Measurements from ENCODE around the gene TSC22D2. TPM values are rescaled to one million over a fixed set of nuclear protein-coding genes. Genes with fewer than 3 reads are reported as not detected.

The TSC22D2 gene
- total RNA-seq, 1 donor from 2014 or later: 37.9 TPM

DNA sequence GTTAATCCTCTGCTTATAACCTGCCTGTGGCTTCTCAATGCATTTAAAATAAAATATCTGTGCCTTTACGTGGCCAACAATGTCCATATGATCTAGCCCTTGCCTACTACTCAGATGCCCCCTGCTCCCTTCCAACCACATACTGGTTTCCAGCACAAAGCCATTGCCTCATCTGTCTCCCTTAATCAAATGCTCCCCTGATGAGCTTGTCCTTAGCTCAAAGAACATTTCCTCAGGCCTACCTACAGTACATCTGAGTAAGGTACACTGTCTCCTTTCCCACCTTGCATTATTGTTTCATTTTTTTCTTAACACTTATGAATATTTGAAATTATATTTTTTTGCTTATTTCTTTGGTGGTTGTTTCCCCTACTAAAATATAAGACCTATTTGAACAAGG lies 5.9 kb upstream of the TSC22D2 start:
- DNase-seq (ENCODE audit: low read depth, low spot score): no peak
- Mint-ChIP-seq H3K27ac (ENCODE audit: unreplicated experiment) (no peak overlapping the region), H3K4me1 (peaks cover 5% of the 10 kb centered on the region), H3K4me3 (no peak overlapping the region), H3K27me3 (ENCODE audit: low read depth) (no peaks in the 10 kb centered on the region), H3K36me3 (ENCODE audit: low read depth) (no peaks in the 10 kb centered on the region), H3K9me3 (no peaks in the 10 kb centered on the region)
- no peak for TF ChIP-seq CTCF (conservative IDR thresholded peaks at IDR 0.05)

DNA sequence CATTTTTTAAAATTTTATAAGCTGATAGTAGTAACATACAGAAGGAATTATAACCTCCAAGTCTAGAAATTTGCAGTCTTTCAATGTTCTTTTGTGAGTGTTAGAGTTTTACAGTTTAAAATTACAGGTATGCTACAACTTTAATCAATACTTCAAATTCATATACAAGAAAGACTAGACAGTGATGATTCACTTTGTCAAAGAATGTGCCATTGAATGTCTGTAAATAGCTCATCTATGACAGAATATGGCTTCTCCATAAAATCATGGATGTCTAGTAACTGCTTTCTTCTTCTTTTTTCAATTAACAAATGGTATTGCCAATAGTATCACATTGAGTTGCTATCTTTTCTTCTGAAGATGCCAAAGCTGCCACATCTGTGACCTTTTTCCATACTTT lies 4.1 kb upstream of the TSC22D2 start:
- H3K27me3 Mint-ChIP-seq (ENCODE audit: low read depth): no peaks in the 10 kb centered on the region
- TF ChIP-seq CTCF (conservative IDR thresholded peaks at IDR 0.05): no peak
- H3K27ac Mint-ChIP-seq (ENCODE audit: unreplicated experiment): no peak overlapping the region
- H3K4me3 Mint-ChIP-seq: peak overlapping the region; percentile 50
- H3K9me3 Mint-ChIP-seq: no peaks in the 10 kb centered on the region
- H3K4me1 Mint-ChIP-seq: peaks cover 13% of the 10 kb centered on the region
- no peaks in the 10 kb centered on the region for H3K36me3 Mint-ChIP-seq (ENCODE audit: low read depth)
- DNase-seq (ENCODE audit: low read depth, low spot score): no peak

DNA sequence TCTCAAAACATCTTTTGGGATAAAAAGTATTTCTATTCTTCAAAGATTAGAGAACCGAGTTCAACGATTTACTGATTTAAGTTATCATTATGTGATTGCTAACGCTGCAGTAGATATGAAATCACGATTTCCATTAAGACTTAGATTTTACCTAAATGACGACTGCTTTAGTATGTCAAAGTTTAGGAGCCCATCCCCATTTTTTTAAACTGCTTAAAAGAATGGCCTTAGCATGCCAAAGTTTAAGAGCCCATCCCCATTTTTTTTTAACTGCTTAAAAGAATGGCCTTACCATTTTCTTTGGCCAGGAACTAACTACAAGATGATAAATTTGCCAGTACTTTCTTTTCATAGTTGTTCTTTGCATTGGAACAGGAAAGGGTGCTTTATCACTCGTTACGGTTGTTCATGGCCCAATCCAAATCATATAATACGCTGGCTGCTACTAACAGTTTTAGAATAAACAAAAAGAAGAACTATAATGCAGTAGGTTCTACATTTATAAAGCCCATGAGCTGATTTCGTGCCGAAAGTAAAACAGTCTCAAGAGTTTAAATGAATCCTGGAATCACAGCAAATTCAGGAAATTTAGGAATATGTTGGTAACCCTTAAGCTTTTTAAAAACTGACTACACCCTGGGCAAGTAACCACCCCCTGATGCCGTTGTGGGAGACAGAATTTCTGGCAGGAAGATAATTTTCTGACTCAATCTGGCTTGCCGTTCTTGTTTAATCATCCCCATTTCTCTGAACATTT lies 869 bp upstream of the TSC22D2 start:
- no peaks in the 10 kb centered on the region for H3K9me3 Mint-ChIP-seq
- no peak for DNase-seq (ENCODE audit: low read depth, low spot score)
- peak overlapping the region; percentile 90 for H3K4me3 Mint-ChIP-seq
- H3K27ac Mint-ChIP-seq (ENCODE audit: unreplicated experiment): peak overlapping the region; percentile 97
- no peak for TF ChIP-seq CTCF (conservative IDR thresholded peaks at IDR 0.05)
- H3K27me3 Mint-ChIP-seq (ENCODE audit: low read depth): no peaks in the 10 kb centered on the region
- H3K4me1 Mint-ChIP-seq: peaks cover 22% of the 10 kb centered on the region
- H3K36me3 Mint-ChIP-seq (ENCODE audit: low read depth): no peaks in the 10 kb centered on the region

DNA sequence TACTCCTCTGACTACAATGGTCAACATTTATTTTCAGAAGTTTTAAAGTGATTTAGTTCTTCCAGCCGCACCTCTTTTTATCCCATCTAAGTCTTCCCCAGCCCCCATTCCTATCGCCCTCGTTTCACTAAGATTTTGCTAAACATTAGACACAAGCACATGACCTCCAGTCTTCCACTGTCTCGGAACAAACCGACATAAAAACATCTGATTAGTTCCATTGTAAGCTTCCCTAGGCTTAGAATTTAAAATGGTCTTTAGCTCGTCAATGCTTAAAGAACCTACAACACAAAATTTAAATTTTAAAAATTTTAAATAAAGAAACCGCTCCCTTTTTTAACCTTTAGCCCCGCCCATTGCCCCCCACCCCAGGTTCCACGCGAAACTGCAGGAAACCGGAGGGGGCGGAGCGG lies 284 bp upstream of the TSC22D2 start:
- Mint-ChIP-seq H3K27me3 (ENCODE audit: low read depth) (no peaks in the 10 kb centered on the region), H3K9me3 (no peaks in the 10 kb centered on the region), H3K4me3 (peak overlapping the region; percentile 90), H3K27ac (ENCODE audit: unreplicated experiment) (peak overlapping the region; percentile 97), H3K36me3 (ENCODE audit: low read depth) (no peaks in the 10 kb centered on the region), H3K4me1 (peaks cover 28% of the 10 kb centered on the region)
- TF ChIP-seq CTCF (conservative IDR thresholded peaks at IDR 0.05): no peak
- DNase-seq (ENCODE audit: low read depth, low spot score): no peak

DNA sequence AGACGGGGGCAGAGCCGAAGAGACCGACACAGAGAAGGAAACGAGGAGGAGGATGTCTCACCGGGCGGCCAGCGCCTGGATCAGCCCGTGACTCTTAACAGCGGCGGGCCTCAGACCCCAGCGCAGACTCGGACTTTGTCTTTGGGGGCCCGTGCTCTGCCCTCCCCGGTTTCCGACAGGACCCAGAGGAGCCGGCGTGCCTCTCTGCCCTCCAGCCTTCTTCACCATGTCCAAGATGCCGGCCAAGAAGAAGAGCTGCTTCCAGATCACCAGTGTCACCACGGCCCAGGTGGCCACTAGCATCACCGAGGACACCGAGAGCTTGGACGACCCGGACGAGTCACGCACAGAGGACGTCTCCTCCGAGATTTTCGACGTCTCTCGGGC lies 1.0 kb downstream of the TSC22D2 start:
- no peak for TF ChIP-seq CTCF (conservative IDR thresholded peaks at IDR 0.05)
- DNase-seq (ENCODE audit: low read depth, low spot score): peak; percentile 18
- Mint-ChIP-seq H3K27me3 (ENCODE audit: low read depth) (no peaks in the 10 kb centered on the region), H3K27ac (ENCODE audit: unreplicated experiment) (peak overlapping the region; percentile 97), H3K9me3 (no peaks in the 10 kb centered on the region), H3K4me1 (peaks cover 41% of the 10 kb centered on the region), H3K4me3 (peak overlapping the region; percentile 99), H3K36me3 (ENCODE audit: low read depth) (no peaks in the 10 kb centered on the region)
